ENCODE results near the gene CDKL4.

The CDKL4 gene

GRCh38 chr2:39171621-39172020 lies 72.1 kb downstream of the CDKL4 start (continued):
- TF ChIP-seq ATF2 (tag by site-specific recombination; IDR thresholded peaks at IDR 0.05; ENCODE audit: low read depth) (no peak), ZXDB (tag by site-specific recombination; IDR thresholded peaks at IDR 0.05) (no peak), ZNF707 (tag by site-specific recombination; IDR thresholded peaks at IDR 0.05) (no peak), ZNF394 (tag by site-specific recombination; IDR thresholded peaks at IDR 0.05; ENCODE audit: borderline replicate concordance) (no peak), SALL2 (tag by site-specific recombination; IDR thresholded peaks at IDR 0.05; ENCODE audit: borderline replicate concordance) (no peak), ZNF112 (tag by site-specific recombination; IDR thresholded peaks at IDR 0.05) (no peak), ZNF202 (tag by site-specific recombination; IDR thresholded peaks at IDR 0.05; ENCODE audit: borderline replicate concordance) (no peak)
- TF ChIP-seq, protein P1, sequence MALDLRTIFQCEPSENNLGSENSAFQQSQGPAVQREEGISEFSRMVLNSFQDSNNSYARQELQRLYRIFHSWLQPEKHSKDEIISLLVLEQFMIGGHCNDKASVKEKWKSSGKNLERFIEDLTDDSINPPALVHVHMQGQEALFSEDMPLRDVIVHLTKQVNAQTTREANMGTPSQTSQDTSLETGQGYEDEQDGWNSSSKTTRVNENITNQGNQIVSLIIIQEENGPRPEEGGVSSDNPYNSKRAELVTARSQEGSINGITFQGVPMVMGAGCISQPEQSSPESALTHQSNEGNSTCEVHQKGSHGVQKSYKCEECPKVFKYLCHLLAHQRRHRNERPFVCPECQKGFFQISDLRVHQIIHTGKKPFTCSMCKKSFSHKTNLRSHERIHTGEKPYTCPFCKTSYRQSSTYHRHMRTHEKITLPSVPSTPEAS (tag by site-specific recombination; IDR thresholded peaks at IDR 0.05) = no peak

DNA sequence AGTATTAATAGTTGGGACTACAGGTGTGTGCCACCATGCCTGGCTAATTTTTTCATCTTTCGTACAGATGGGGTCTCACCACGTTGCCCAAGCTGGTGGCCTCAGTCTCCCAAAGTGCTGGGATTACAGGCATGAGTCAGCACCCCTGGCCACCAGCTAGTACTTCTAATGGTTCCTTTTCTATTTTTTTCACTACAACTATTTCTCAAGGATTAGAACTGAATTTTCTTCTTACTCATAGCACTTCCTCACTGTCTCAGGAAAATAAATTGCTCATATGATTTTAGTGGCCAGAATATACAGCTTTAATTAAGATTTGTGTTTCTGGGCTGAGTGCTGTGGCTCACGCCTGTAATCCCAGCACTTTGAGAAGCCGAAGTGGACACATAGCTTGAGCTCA lies 79.7 kb downstream of the CDKL4 start:
- ChIA-PET CTCF (interaction anchor here (1.2 kb wide), 1 partner anchor 66 kb away, joined by 4 read pairs; no protein-coding TSS in a partner anchor), POLR2A (no interaction called here)
- no peak overlapping the region for H3K4me3 ChIP-seq (ENCODE audit: low read depth, low read length)
- H3K27ac ChIP-seq (ENCODE audit: extremely low read depth, low read depth, low read length) = no peak overlapping the region
- no peaks in the 10 kb centered on the region for H3K9me3 ChIP-seq (ENCODE audit: control insufficient read depth, insufficient read depth, low read depth, low read length)
- TF ChIP-seq ZNF19 (tag by site-specific recombination; IDR thresholded peaks at IDR 0.05; ENCODE audit: low read depth) (no peak), ZNF248 (tag by site-specific recombination; IDR thresholded peaks at IDR 0.05) (no peak), IKZF3 (tag by site-specific recombination; IDR thresholded peaks at IDR 0.05) (no peak), ZNF140 (tag by site-specific recombination; IDR thresholded peaks at IDR 0.05) (no peak), ZNF530 (tag by site-specific recombination; IDR thresholded peaks at IDR 0.05; ENCODE audit: low read depth) (no peak)
- H3K36me3 ChIP-seq (ENCODE audit: control insufficient read depth in 2 of 2, insufficient read depth in 1 of 2, low read length in 2 of 2) = no peaks in the 10 kb centered on the region
- no peaks in the 10 kb centered on the region for H3K4me1 ChIP-seq (ENCODE audit: control insufficient read depth, insufficient read depth, low read length)

- Histone ChIP-seq H3K27ac (ENCODE audit: extremely low read depth, low read depth, low read length) (no peak overlapping the region), H3K4me3 (ENCODE audit: low read depth, low read length) (no peak overlapping the region), H3K36me3 (ENCODE audit: control insufficient read depth in 2 of 2, insufficient read depth in 1 of 2, low read length in 2 of 2) (no peaks in the 10 kb centered on the region), H3K4me1 (ENCODE audit: control insufficient read depth, insufficient read depth, low read length) (no peaks in the 10 kb centered on the region), H3K9me3 (ENCODE audit: control insufficient read depth, insufficient read depth, low read depth, low read length) (no peaks in the 10 kb centered on the region)
- ChIA-PET CTCF (interaction anchor here (0.6 kb wide), 1 partner anchor 67 kb away, joined by 3 read pairs; no protein-coding TSS in a partner anchor), POLR2A (no interaction called here)
- TF ChIP-seq, protein P2, sequence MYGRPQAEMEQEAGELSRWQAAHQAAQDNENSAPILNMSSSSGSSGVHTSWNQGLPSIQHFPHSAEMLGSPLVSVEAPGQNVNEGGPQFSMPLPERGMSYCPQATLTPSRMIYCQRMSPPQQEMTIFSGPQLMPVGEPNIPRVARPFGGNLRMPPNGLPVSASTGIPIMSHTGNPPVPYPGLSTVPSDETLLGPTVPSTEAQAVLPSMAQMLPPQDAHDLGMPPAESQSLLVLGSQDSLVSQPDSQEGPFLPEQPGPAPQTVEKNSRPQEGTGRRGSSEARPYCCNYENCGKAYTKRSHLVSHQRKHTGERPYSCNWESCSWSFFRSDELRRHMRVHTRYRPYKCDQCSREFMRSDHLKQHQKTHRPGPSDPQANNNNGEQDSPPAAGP (tag by site-specific recombination; IDR thresholded peaks at IDR 0.05) = no peak
- TF ChIP-seq ZNF558 (tag by site-specific recombination; IDR thresholded peaks at IDR 0.05) = no peak
Measured at GRCh38 chr2:39160982-39161381, 82.8 kb downstream of the CDKL4 start.

- no peaks in the 10 kb centered on the region for H3K36me3 ChIP-seq (ENCODE audit: control insufficient read depth in 2 of 2, insufficient read depth in 1 of 2, low read length in 2 of 2)
- CTCF ChIA-PET = no interaction called here
- TF ChIP-seq SCRT2 (tag by site-specific recombination; IDR thresholded peaks at IDR 0.05) (no peak), ZNF707 (tag by site-specific recombination; IDR thresholded peaks at IDR 0.05) (no peak), RBAK (tag by site-specific recombination; IDR thresholded peaks at IDR 0.05) (no peak), ZNF670 (tag by site-specific recombination; IDR thresholded peaks at IDR 0.05; ENCODE audit: low read depth) (no peak), ZNF600 (tag by site-specific recombination; IDR thresholded peaks at IDR 0.05) (no peak), OVOL3 (tag by site-specific recombination; IDR thresholded peaks at IDR 0.05) (no peak), ZNF292 (tag by site-specific recombination; IDR thresholded peaks at IDR 0.05; ENCODE audit: borderline replicate concordance, low read depth) (no peak), ZNF843 (tag by site-specific recombination; IDR thresholded peaks at IDR 0.05) (no peak), ZBTB7A (tag by site-specific recombination; IDR thresholded peaks at IDR 0.05; ENCODE audit: low read depth) (no peak), ZNF768 (tag by site-specific recombination; IDR thresholded peaks at IDR 0.05) (no peak), ZNF335 (tag by site-specific recombination; conservative IDR thresholded peaks at IDR 0.05) (no peak)
- TF ChIP-seq, protein P3, sequence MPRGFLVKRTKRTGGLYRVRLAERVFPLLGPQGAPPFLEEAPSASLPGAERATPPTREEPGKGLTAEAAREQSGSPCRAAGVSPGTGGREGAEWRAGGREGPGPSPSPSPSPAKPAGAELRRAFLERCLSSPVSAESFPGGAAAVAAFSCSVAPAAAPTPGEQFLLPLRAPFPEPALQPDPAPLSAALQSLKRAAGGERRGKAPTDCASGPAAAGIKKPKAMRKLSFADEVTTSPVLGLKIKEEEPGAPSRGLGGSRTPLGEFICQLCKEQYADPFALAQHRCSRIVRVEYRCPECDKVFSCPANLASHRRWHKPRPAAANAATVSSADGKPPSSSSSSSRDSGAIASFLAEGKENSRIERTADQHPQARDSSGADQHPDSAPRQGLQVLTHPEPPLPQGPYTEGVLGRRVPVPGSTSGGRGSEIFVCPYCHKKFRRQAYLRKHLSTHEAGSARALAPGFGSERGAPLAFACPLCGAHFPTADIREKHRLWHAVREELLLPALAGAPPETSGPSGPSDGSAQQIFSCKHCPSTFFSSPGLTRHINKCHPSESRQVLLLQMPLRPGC (tag by site-specific recombination; IDR thresholded peaks at IDR 0.05) = no peak
Measured at GRCh38 chr2:39159283-39159682, 84.5 kb downstream of the CDKL4 start.

More at GRCh38 chr2:39159283-39159682, 84.5 kb downstream of the CDKL4 start:
- H3K4me3 ChIP-seq (ENCODE audit: low read depth, low read length) = no peak overlapping the region
- H3K4me1 ChIP-seq (ENCODE audit: control insufficient read depth, insufficient read depth, low read length) = no peaks in the 10 kb centered on the region
- POLR2A ChIA-PET = no interaction called here
- H3K27ac ChIP-seq (ENCODE audit: extremely low read depth, low read depth, low read length) = no peak overlapping the region
- H3K9me3 ChIP-seq (ENCODE audit: control insufficient read depth, insufficient read depth, low read depth, low read length) = no peaks in the 10 kb centered on the region
